B cell (primary cell): ENCODE results near the gene PGAM2. TPM values are rescaled to one million over a fixed set of nuclear protein-coding genes. Genes with fewer than 3 reads are reported as not detected.

Source experiments
- ATAC-seq: fragments of 200-7000 bp; cut with Tn5 transposase; one replicate; pipeline ENCODE4 v1.10.0; 2021; ENCODE audit warnings: low read depth, mild to moderate bottlenecking, moderate number of reproducible peaks, moderate library complexity
- CTCF ChIA-PET: fragments of 350-600 bp; sonication (Branson Sonifier 250); formaldehyde crosslinking; loops from one replicate; lab custom pipeline; 2021; ENCODE audit warnings: antibody characterized with exemption, inconsistent platforms; lab: Charles Lee
- POLR2A ChIA-PET: fragments of 350-600 bp; sonication (Branson Sonifier 250); formaldehyde crosslinking; loops from one replicate; lab custom pipeline; 2021; ENCODE audit warnings: antibody characterized with exemption; lab: Charles Lee
- DNase-seq: peaks from one replicate; pipeline ENCODE4 v3.0.0; 2013
- H2AFZ ChIP-seq: 2 replicates; pipeline ENCODE4 v1.6.1; 2012; ENCODE audit warnings: mild to moderate bottlenecking, low read depth, low read length; ENCODE audit not compliant: insufficient read depth, poor library complexity, severe bottlenecking
- H3K27ac ChIP-seq, 2 donors: 1 replicate in 1 of 2; 2 replicates in 1 of 2; pipeline ENCODE4 v1.5.1; 2012 to 2013; ENCODE audit warnings: low read length in 2 of 2, mild to moderate bottlenecking in 2 of 2, moderate library complexity in 1 of 2
- H3K27me3 ChIP-seq, 4 experiments: fragments of 200-600 bp in 1 of 4; sonication (generic) in 1 of 4; replicated peaks in 1 of 4; 1 replicate in 2 of 4; 2 replicates in 2 of 4; pipeline versions ENCODE4 v1.6.1 to v1.7.0; 2013 to 2016; ENCODE audit warnings: low read length in 3 of 4, mild to moderate bottlenecking in 2 of 4, mixed read lengths in 1 of 4, moderate library complexity in 1 of 4; ENCODE audit not compliant: insufficient read depth in 4 of 4, control insufficient read depth in 3 of 4; ENCODE audit errors: control extremely low read depth in 1 of 4
- H3K36me3 ChIP-seq, 2 experiments: replicated peaks in 1 of 2; 1 replicate in 1 of 2; 2 replicates in 1 of 2; pipeline versions ENCODE4 v1.6.1 to v1.7.1; 2013; ENCODE audit warnings: low read length in 1 of 2; ENCODE audit not compliant: insufficient read depth in 2 of 2, control insufficient read depth in 1 of 2; ENCODE audit errors: control extremely low read depth in 1 of 2, extremely low read depth in 1 of 2
- H3K4me1 ChIP-seq, 2 donors: fragments of 200-600 bp in 1 of 2; sonication (generic) in 1 of 2; 1 replicate in 1 of 2; 2 replicates in 1 of 2; pipeline versions ENCODE4 v1.5.1 to v1.6.1; 2013 to 2017; ENCODE audit warnings: low read length in 2 of 2; ENCODE audit not compliant: control insufficient read depth in 2 of 2, insufficient read depth in 2 of 2
- H3K4me2 ChIP-seq: replicated peaks from 2 replicates; pipeline ENCODE3; 2012; ENCODE audit warnings: mild to moderate bottlenecking, low read depth, low read length; ENCODE audit not compliant: poor library complexity, severe bottlenecking
- H3K4me3 ChIP-seq, 5 experiments: fragments of 200-600 bp in 1 of 5; sonication (generic) in 1 of 5; 1 replicate in 3 of 5; 2 replicates in 2 of 5; pipeline versions ENCODE4 v1.5.1 to v1.7.0; 2011 to 2016; ENCODE audit warnings: low read length in 4 of 5, mild to moderate bottlenecking in 4 of 5, low read depth in 2 of 5, control low read depth in 1 of 5, moderate library complexity in 1 of 5; ENCODE audit not compliant: insufficient read depth in 1 of 5; ENCODE audit errors: control extremely low read depth in 1 of 5, extremely low read depth in 1 of 5
- H3K79me2 ChIP-seq: fragments of 200-600 bp; sonication (generic); one replicate; pipeline ENCODE4 v1.6.0; 2016; ENCODE audit warnings: low read length; ENCODE audit not compliant: control insufficient read depth, insufficient read depth
- H3K9ac ChIP-seq: fragments of 200-600 bp; sonication (generic); 2 replicates; pipeline ENCODE4 v1.6.1; 2017; ENCODE audit warnings: mild to moderate bottlenecking, low read length, moderate library complexity
- H3K9me3 ChIP-seq, 3 donors: one replicate each; pipeline versions ENCODE4 v1.6.1 to v1.7.1; 2013; ENCODE audit warnings: low read length in 2 of 3; ENCODE audit not compliant: control insufficient read depth in 2 of 3, insufficient read depth in 1 of 3; ENCODE audit errors: control extremely low read depth in 1 of 3
- H4K20me1 ChIP-seq: 2 replicates; pipeline ENCODE4 v1.6.0; 2012; ENCODE audit warnings: mild to moderate bottlenecking, low read length; ENCODE audit not compliant: insufficient read depth, control insufficient read depth, poor library complexity, severe bottlenecking
- H3K27ac Mint-ChIP-seq: one replicate; pipeline ENCODE4 v1.8.0; 2021; ENCODE audit warnings: mixed read lengths
- H3K27me3 Mint-ChIP-seq: one replicate; pipeline ENCODE4 v1.8.0; 2021; ENCODE audit warnings: mixed read lengths
- H3K4me1 Mint-ChIP-seq: one replicate; pipeline ENCODE4 v1.8.0; 2021; ENCODE audit warnings: mixed read lengths
- H3K4me3 Mint-ChIP-seq: one replicate; pipeline ENCODE4 v1.8.0; 2021; ENCODE audit warnings: mixed read lengths
- H3K9me3 Mint-ChIP-seq: one replicate; pipeline ENCODE4 v1.8.0; 2022; ENCODE audit warnings: mixed read lengths; ENCODE audit not compliant: insufficient read depth
- CTCF ChIP-seq: fragments of 200-600 bp; IDR thresholded peaks from one replicate; pipeline ENCODE4 v1.8.0; 2022; ENCODE audit warnings: antibody characterized with exemption, mild to moderate bottlenecking
- EZH2 ChIP-seq: IDR thresholded peaks from 2 replicates; pipeline ENCODE4 v1.6.1; 2012; ENCODE audit warnings: borderline replicate concordance, low read depth, mild to moderate bottlenecking, moderate library complexity, low read length; ENCODE audit not compliant: insufficient read depth, poor library complexity, severe bottlenecking
- WGBS: methylation state at CpG from one replicate; pipeline ENCODE4 v1.1.5; 2013; ENCODE audit warnings: missing lambda C conversion rate; ENCODE audit not compliant: insufficient coverage; 5-methylcytosine and 5-hydroxymethylcytosine counted together
- intact Hi-C: fragments of 100-400 bp; cut with micrococcal nuclease; formaldehyde crosslinking; loops from one replicate; pipeline ENCODE4 v1.10.0; 2022
- polyA plus RNA-seq: library from polyadenylated mRNA; depleted of rRNA; stranded (reverse); fragments of >200 nt; gene quantifications from 2 replicates; pipeline ENCODE4 v1.2.3, GENCODE V29; 2012
- total RNA-seq, 2 donors: library from RNA; stranded (reverse); fragments of 120-200 nt in 1 of 2; gene quantifications; 1 replicate in 1 of 2; 2 replicates in 1 of 2; pipeline versions ENCODE4 v1.2.3 to v1.2.4, GENCODE V29; 2013 to 2022

PGAM2 gene
- total and polyA plus RNA-seq, 2 donors (not counting 1 experiment from before 2014, with no cell fraction given), result 0.69 to 3.2 TPM

GRCh38 chr7:44111761-44112160, 46.4 kb upstream of the PGAM2 start:
- Histone ChIP-seq H2AFZ (no peak overlapping the region), H4K20me1 (no peaks in the 10 kb centered on the region), H3K79me2 (no peaks in the 10 kb centered on the region), H3K9me3 (no peaks in the 10 kb centered on the region), H3K4me3 (no peak overlapping the region), H3K36me3 (peaks cover 0 to 42% of the 10 kb centered on the region in 2 experiments), H3K4me1 (no peaks in the 10 kb centered on the region), H3K9ac (no peak overlapping the region), H3K27me3 (no peaks in the 10 kb centered on the region), H3K4me2 (no peak overlapping the region), H3K27ac (no peak overlapping the region)
- no peaks in the 10 kb centered on the region for H3K4me1 Mint-ChIP-seq
- no peak overlapping the region for H3K4me3 Mint-ChIP-seq
- H3K9me3 Mint-ChIP-seq, result no peaks in the 10 kb centered on the region
- ATAC-seq (no peak), DNase-seq (no peak)
- no peak for TF ChIP-seq EZH2
- TF ChIP-seq CTCF, result no peak
- intact Hi-C loops, result no loop called here
- H3K27me3 Mint-ChIP-seq, result no peaks in the 10 kb centered on the region
- WGBS, result 94% methylated on average over 16 of the region's 16 CpGs
- CTCF ChIA-PET, result no interaction called here
- no peak overlapping the region for H3K27ac Mint-ChIP-seq
- POLR2A ChIA-PET, result interaction anchor here (1.1 kb wide), 2 partner anchors 9 to 46 kb away, joined by 3 read pairs; partner anchors contain the start of gene PGAM2

- no peaks in the 10 kb centered on the region for H4K20me1 ChIP-seq
- WGBS, result 86% methylated on average over 22 of the region's 27 CpGs
- POLR2A ChIA-PET, result interaction anchor here (1.1 kb wide), 1 partner anchor 45 kb away, joined by 3 read pairs; the partner anchor contains the start of gene PGAM2
These were observed 45.6 kb upstream of the PGAM2 start for GRCh38 chr7:44110719-44111635.

More at GRCh38 chr7:44110719-44111635, 45.6 kb upstream of the PGAM2 start:
- Histone ChIP-seq H3K4me2 (no peak overlapping the region), H2AFZ (no peak overlapping the region), H3K27ac (no peak overlapping the region), H3K4me1 (peaks cover 0 to 5% of the 10 kb centered on the region in 2 donors), H3K9me3 (no peaks in the 10 kb centered on the region), H3K9ac (no peak overlapping the region), H3K36me3 (peaks cover 0 to 37% of the 10 kb centered on the region in 2 experiments), H3K79me2 (no peaks in the 10 kb centered on the region), H3K27me3 (no peaks in the 10 kb centered on the region), H3K4me3 (no peak overlapping the region)
- intact Hi-C loops, result no loop called here
- Mint-ChIP-seq H3K27ac (no peak overlapping the region), H3K27me3 (no peaks in the 10 kb centered on the region), H3K4me3 (no peak overlapping the region), H3K4me1 (peaks cover 2% of the 10 kb centered on the region), H3K9me3 (no peaks in the 10 kb centered on the region)
- no peak for ATAC-seq
- CTCF ChIA-PET, result no interaction called here
- DNase-seq, result no peak
- TF ChIP-seq CTCF, result no peak
- TF ChIP-seq EZH2, result no peak
